H1 (cell line): Measurements from ENCODE around the gene DHRS13. TPM values are rescaled to one million over a fixed set of nuclear protein-coding genes. Genes with fewer than 3 reads are reported as not detected.

Experiments used
- CTCF ChIA-PET: fragments of 300-600 bp; sonication (Branson Sonifier 250); formaldehyde crosslinking; loops from one replicate; lab custom pipeline; 2021; ENCODE audit not compliant: partially characterized antibody; lab: Charles Lee
- POLR2A ChIA-PET: fragments of 300-600 bp; sonication (Branson Sonifier 250); formaldehyde crosslinking; loops from one replicate; lab custom pipeline; 2021; ENCODE audit warnings: inconsistent platforms; ENCODE audit not compliant: partially characterized antibody; lab: Charles Lee
- DNase-seq, 2 experiments: peaks; one replicate each; pipeline versions ENCODE4 v3.0.0 to v3.0.0-alpha.2; 2010 to 2022; ENCODE audit warnings: low spot score in 2 of 2, low read depth in 1 of 2, mixed read lengths in 1 of 2
- FAIRE-seq: peaks from 2 replicates; lab custom pipeline; 2011; peaks lifted over from hg19 to GRCh38; lab: Jason Lieb, UNC
- H2AFZ ChIP-seq: 2 replicates; pipeline ENCODE4 v1.8.1; 2012; ENCODE audit warnings: low read length, inconsistent platforms
- H2AK5ac ChIP-seq: 2 replicates; pipeline ENCODE4 v1.6.1; 2013; ENCODE audit warnings: low read depth, low read length
- H2BK120ac ChIP-seq: replicated peaks from 2 replicates; pipeline ENCODE3; 2013; ENCODE audit warnings: low read depth, low read length, inconsistent platforms
- H2BK12ac ChIP-seq: 2 replicates; pipeline ENCODE4 v1.6.1; 2013; ENCODE audit warnings: low read depth, low read length
- H2BK15ac ChIP-seq: 2 replicates; pipeline ENCODE4 v1.6.1; 2013; ENCODE audit warnings: low read length
- H2BK20ac ChIP-seq: 2 replicates; pipeline ENCODE4 v1.6.1; 2013; ENCODE audit warnings: low read length
- H2BK5ac ChIP-seq: 2 replicates; pipeline ENCODE4 v1.6.1; 2013; ENCODE audit warnings: low read depth, low read length
- H3K14ac ChIP-seq: 2 replicates; pipeline ENCODE4 v1.6.1; 2013; ENCODE audit warnings: inconsistent platforms; ENCODE audit not compliant: insufficient read length
- H3K18ac ChIP-seq: 2 replicates; pipeline ENCODE4 v1.6.1; 2013; ENCODE audit warnings: low read length; ENCODE audit errors: extremely low read depth
- H3K23ac ChIP-seq: 2 replicates; pipeline ENCODE4 v1.6.1; 2013; ENCODE audit warnings: inconsistent platforms; ENCODE audit not compliant: insufficient read length
- H3K23me2 ChIP-seq: 2 replicates; pipeline ENCODE4 v1.6.1; 2013; ENCODE audit warnings: low read depth, low read length
- H3K27ac ChIP-seq: 2 replicates; pipeline ENCODE4 v1.6.1; 2011; ENCODE audit warnings: low read depth, low read length, inconsistent platforms
- H3K27me3 ChIP-seq, 4 experiments: replicated peaks in 1 of 4; 1 replicate in 1 of 4; 2 replicates in 3 of 4; pipeline versions ENCODE4 v1.6.1 to v1.8.1; 2011 to 2013; ENCODE audit warnings: low read length in 3 of 4, mild to moderate bottlenecking in 3 of 4, inconsistent platforms in 2 of 4, mixed read lengths in 2 of 4, moderate library complexity in 1 of 4; ENCODE audit not compliant: control insufficient read depth in 3 of 4, insufficient read depth in 3 of 4; ENCODE audit errors: extremely low read depth in 1 of 4
- H3K36me3 ChIP-seq, 4 experiments: 2 replicates each; pipeline versions ENCODE4 v1.6.1 to v1.8.1; 2011 to 2013; ENCODE audit warnings: mild to moderate bottlenecking in 4 of 4, low read length in 3 of 4, moderate library complexity in 2 of 4, control low read depth in 1 of 4, inconsistent platforms in 1 of 4; ENCODE audit not compliant: insufficient read depth in 4 of 4, control insufficient read depth in 2 of 4
- H3K4ac ChIP-seq: replicated peaks from 2 replicates; pipeline ENCODE3; 2013; ENCODE audit warnings: low read length, low read depth, mixed read lengths, inconsistent platforms; ENCODE audit not compliant: insufficient read length
- H3K4me1 ChIP-seq, 4 experiments: replicated peaks in 1 of 4; 1 replicate in 1 of 4; 2 replicates in 3 of 4; pipeline versions ENCODE4 v1.6.1 to v1.8.1; 2011 to 2013; ENCODE audit warnings: low read length in 3 of 4, inconsistent platforms in 2 of 4, mixed read lengths in 1 of 4; ENCODE audit not compliant: insufficient read depth in 4 of 4, control insufficient read depth in 3 of 4
- H3K4me2 ChIP-seq, 2 experiments: 2 replicates each; pipeline versions ENCODE4 v1.6.1 to v1.8.1; 2011 to 2013; ENCODE audit warnings: low read depth in 2 of 2, low read length in 2 of 2, control low read depth in 1 of 2, inconsistent platforms in 1 of 2, mild to moderate bottlenecking in 1 of 2; ENCODE audit not compliant: insufficient read depth in 1 of 2
- H3K4me3 ChIP-seq, 4 experiments: fragments of 200-600, 300-600 bp in 1 of 4; sonication (generic), shearing (Covaris generic), sonication (Bioruptor Twin) in 1 of 4; 2 replicates each; pipeline versions ENCODE4 v1.5.1 to v1.8.1; 2011 to 2016; ENCODE audit warnings: low read length in 4 of 4, low read depth in 3 of 4, control low read depth in 2 of 4, inconsistent platforms in 2 of 4, mild to moderate bottlenecking in 2 of 4, mixed read lengths in 1 of 4, moderate library complexity in 1 of 4; ENCODE audit not compliant: insufficient read depth in 2 of 4; ENCODE audit errors: extremely low read depth in 1 of 4
- H3K56ac ChIP-seq: replicated peaks from 2 replicates; pipeline ENCODE3; 2013; ENCODE audit warnings: low read depth, mild to moderate bottlenecking, mixed read lengths, low read length, inconsistent platforms; ENCODE audit not compliant: insufficient read length
- H3K79me1 ChIP-seq: 2 replicates; pipeline ENCODE4 v1.6.1; 2013; ENCODE audit warnings: low read depth, low read length, control low read depth
- H3K79me2 ChIP-seq, 2 experiments: 2 replicates each; pipeline versions ENCODE4 v1.6.1 to v1.8.1; 2012 to 2013; ENCODE audit warnings: low read length in 2 of 2, mild to moderate bottlenecking in 2 of 2, inconsistent platforms in 1 of 2; ENCODE audit not compliant: insufficient read depth in 2 of 2, control insufficient read depth in 1 of 2
- H3K9ac ChIP-seq, 4 experiments: replicated peaks in 1 of 4; 1 replicate in 1 of 4; 2 replicates in 3 of 4; pipeline versions ENCODE4 v1.6.1 to v1.8.1; 2011 to 2013; ENCODE audit warnings: low read depth in 3 of 4, low read length in 3 of 4, control low read depth in 2 of 4, mild to moderate bottlenecking in 2 of 4, moderate library complexity in 2 of 4, inconsistent platforms in 1 of 4; ENCODE audit errors: extremely low read depth in 1 of 4
- H3K9me3 ChIP-seq, 2 experiments: 2 replicates each; pipeline versions ENCODE4 v1.6.1 to v1.8.1; 2012 to 2013; ENCODE audit warnings: mild to moderate bottlenecking in 2 of 2, moderate library complexity in 2 of 2, control low read depth in 1 of 2, inconsistent platforms in 1 of 2, low read depth in 1 of 2, low read length in 1 of 2, mixed read lengths in 1 of 2; ENCODE audit not compliant: insufficient read depth in 2 of 2
- H4K20me1 ChIP-seq, 2 experiments: replicated peaks in 1 of 2; 2 replicates each; pipeline versions ENCODE3 to v1.8.1; 2011 to 2013; ENCODE audit warnings: inconsistent platforms in 2 of 2, low read length in 2 of 2, mild to moderate bottlenecking in 1 of 2; ENCODE audit not compliant: insufficient read depth in 2 of 2, control insufficient read depth in 1 of 2
- H4K5ac ChIP-seq: 2 replicates; pipeline ENCODE4 v1.6.1; 2013; ENCODE audit warnings: low read length, low read depth, mixed read lengths, inconsistent platforms; ENCODE audit not compliant: insufficient read length
- H4K8ac ChIP-seq: 2 replicates; pipeline ENCODE4 v1.8.0; 2013; ENCODE audit warnings: mild to moderate bottlenecking, moderate library complexity, low read length, inconsistent platforms; ENCODE audit not compliant: insufficient read depth; ENCODE audit errors: extremely low read depth
- H4K91ac ChIP-seq: replicated peaks from 2 replicates; pipeline ENCODE3; 2013; ENCODE audit warnings: low read length, mixed read lengths, inconsistent platforms; ENCODE audit not compliant: insufficient read length
- ATF3 ChIP-seq: IDR thresholded peaks from 2 replicates; pipeline ENCODE4 v1.6.1; 2011; ENCODE audit warnings: low read depth, mild to moderate bottlenecking, low read length; ENCODE audit not compliant: insufficient read depth
- E2F6 ChIP-seq: IDR thresholded peaks from 2 replicates; pipeline ENCODE4 v1.6.1; 2012; ENCODE audit warnings: inconsistent platforms
- EZH2 ChIP-seq: fragments of 200-600 bp; sonication (generic); IDR thresholded peaks from 2 replicates; pipeline ENCODE4 v1.7.1; 2012; ENCODE audit warnings: low read depth, mild to moderate bottlenecking, moderate library complexity, low read length, inconsistent platforms; ENCODE audit not compliant: severe bottlenecking
- HDAC6 ChIP-seq: IDR thresholded peaks from one replicate; pipeline ENCODE4 v1.7.1; 2012; ENCODE audit warnings: low read depth, mild to moderate bottlenecking, inconsistent platforms, low read length, moderate library complexity
- POLR2A ChIP-seq, 2 experiments: IDR thresholded peaks; 1 replicate in 1 of 2; 2 replicates in 1 of 2; pipeline ENCODE4 v1.6.1; 2011; ENCODE audit warnings: low read depth in 2 of 2, low read length in 2 of 2, mild to moderate bottlenecking in 2 of 2; ENCODE audit errors: control extremely low read depth in 1 of 2
- SP1 ChIP-seq: IDR thresholded peaks from 2 replicates; pipeline ENCODE4 v1.6.1; 2011; ENCODE audit warnings: low read depth, low read length
- SRF ChIP-seq: IDR thresholded peaks from 2 replicates; pipeline ENCODE4 v1.6.1; 2011; ENCODE audit warnings: mild to moderate bottlenecking, low read depth, low read length, moderate library complexity
- SUZ12 ChIP-seq: fragments of 200-600 bp; sonication (generic); IDR thresholded peaks from 2 replicates; pipeline ENCODE4 v1.6.1; 2012; ENCODE audit warnings: mild to moderate bottlenecking, inconsistent platforms, low read length, moderate library complexity, mixed read lengths
- TAF1 ChIP-seq: IDR thresholded peaks from 2 replicates; pipeline ENCODE4 v1.6.1; 2011; ENCODE audit warnings: mild to moderate bottlenecking, low read depth, low read length
- TAF7 ChIP-seq: optimal IDR thresholded peaks from 2 replicates; pipeline ENCODE3; 2011; ENCODE audit warnings: low read depth, mild to moderate bottlenecking, inconsistent platforms, low read length, moderate library complexity, borderline replicate concordance
- YY1 ChIP-seq: IDR thresholded peaks from 2 replicates; pipeline ENCODE4 v1.6.1; 2011; ENCODE audit warnings: low read depth, mild to moderate bottlenecking, low read length
- whole genome bisulfite sequencing, 2 experiments: shearing (Covaris generic) in 1 of 2; methylation state at CpG; one replicate each; pipeline versions ENCODE4 v1.1.6 to v1.1.7; 2013 to 2015; ENCODE audit warnings: low lambda C conversion rate in 2 of 2, mixed read lengths in 2 of 2, inconsistent platforms in 1 of 2, low coverage in 1 of 2, missing lambda C conversion rate in 1 of 2; ENCODE audit not compliant: insufficient replicate concordance in 2 of 2, insufficient coverage in 1 of 2, insufficient read length in 1 of 2; ENCODE audit errors: extremely low coverage in 1 of 2, missing lambda C conversion rate in 1 of 2; 5-methylcytosine and 5-hydroxymethylcytosine counted together
- polyA plus RNA-seq, 7 experiments: library from polyadenylated mRNA; depleted of rRNA in 3 of 7; stranded (reverse) in 5 of 7; unstranded in 2 of 7; fragments of >200 nt in 5 of 7; fragments of 200-250 nt in 2 of 7; gene quantifications; 1 replicate in 5 of 7; 2 replicates in 1 of 7; 4 replicates in 1 of 7; pipeline versions ENCODE4 v1.2.1 to v1.2.3, GENCODE V29; 2011 to 2013; ENCODE audit warnings: missing spikeins in 2 of 7, mixed read lengths in 2 of 7
- total RNA-seq: library from RNA; stranded (reverse); fragmentation: NEBNext Ultra II Directional; extraction: Animal tissue kit (Norgen Biotek cat#: 25700); gene quantifications from 2 replicates; pipeline ENCODE4 v1.2.1, GENCODE V29; 2021

The DHRS13 gene
- total and polyA plus RNA-seq, 2 of the 8 experiments (the other 6 are each of a cell fraction or from before 2014, with no cell fraction given) = 23.7 to 30.0 TPM

GRCh38 chr17:28871056-28871579, 31.8 kb downstream of the DHRS13 start:
- ChIA-PET CTCF (interaction anchor here (0.6 to 2.0 kb wide), 14 partner anchors 7 to 196 kb away, joined by 3 to 8 read pairs (median 4); partner anchors contain the start of gene NEK8), POLR2A (interaction anchor here (0.7 to 1.9 kb wide), 8 partner anchors 8 to 145 kb away, joined by 3 to 10 read pairs (median 3); partner anchors contain the start of gene TLCD1)
- Histone ChIP-seq H3K79me2 (no peaks in the 10 kb centered on the region), H2AFZ (no peak overlapping the region), H4K91ac (no peak overlapping the region), H3K27me3 (peaks cover 0 to 4% (median 0%) of the 10 kb centered on the region in 4 experiments; a peak in 2 of 7 replicates), H2BK120ac (no peak overlapping the region), H3K79me1 (no peaks in the 10 kb centered on the region), H4K5ac (no peak overlapping the region), H3K23ac (no peak overlapping the region), H4K20me1 (peaks cover 0 to 1% of the 10 kb centered on the region in 2 experiments), H2BK15ac (peak overlapping the region; percentile 53; the same call in 1 of the 2 replicates), H3K27ac (no peak overlapping the region), H3K36me3 (no peaks in the 10 kb centered on the region), H2BK12ac (0 out of 2 replicates have a peak overlapping the region, but pooled peaks have one; percentile 39), H3K4ac (no peak overlapping the region), H3K56ac (no peak overlapping the region), H3K23me2 (no peaks in the 10 kb centered on the region), H3K14ac (no peak overlapping the region), H3K4me2 (no peak overlapping the region), H2BK20ac (peak overlapping the region; percentile 86; the same call in 1 of the 2 replicates), H2AK5ac (no peak overlapping the region), H3K4me3 (no peak overlapping the region), H3K18ac (no peak overlapping the region), H3K9me3 (no peaks in the 10 kb centered on the region), H3K4me1 (no peaks in the 10 kb centered on the region), H3K9ac (no peak overlapping the region; a peak in 1 of 7 replicates), H4K8ac (no peak overlapping the region), H2BK5ac (no peak overlapping the region)
- 95% methylated on average over 6 of the region's 6 CpGs; no CpG with 5 or more reads in 1 of the 2 experiments for WGBS, 2 experiments
- TF ChIP-seq TAF7 = no peak
- TF ChIP-seq SP1 = no peak
- no peak for TF ChIP-seq SUZ12
- TF ChIP-seq TAF1 = no peak
- no peak for TF ChIP-seq HDAC6
- no peak for TF ChIP-seq POLR2A (IDR thresholded peaks at IDR 0.05; ENCODE audit: control extremely low read depth in 1 of 2, low read depth in 2 of 2, low read length in 2 of 2)
- no peak for TF ChIP-seq E2F6
- TF ChIP-seq SRF = no peak
- no peak for TF ChIP-seq YY1
- TF ChIP-seq ATF3 = no peak
- TF ChIP-seq EZH2 = no peak
- DNase-seq (no peak), FAIRE-seq (no peak)
